ENCODE measurements around the gene TRERF1.

- TF ChIP-seq GATA2 (IDR thresholded peaks at IDR 0.05; ENCODE audit: low read depth, low read length) (no peak), GATA3 (IDR thresholded peaks at IDR 0.05; ENCODE audit: low read depth, low read length) (no peak)
These were observed 1.4 kb upstream of the TRERF1 start for GRCh38 chr6:42453031-42453653.
